HG03442 (cell line): ENCODE data around the gene GNG5.
"Not testable (repeated sequence)": the region's sequence is repeated elsewhere in the genome, so short reads cannot be mapped to it uniquely, and the experiment has no call there.

Experiments used
- ATAC-seq: cut with Tn5 transposase; IDR thresholded peaks from one replicate; pipeline ENCODE4 v1.9.1; 2021; ENCODE audit warnings: mild to moderate bottlenecking, moderate library complexity; ENCODE audit not compliant: unreplicated experiment

GNG5 gene

DNA sequence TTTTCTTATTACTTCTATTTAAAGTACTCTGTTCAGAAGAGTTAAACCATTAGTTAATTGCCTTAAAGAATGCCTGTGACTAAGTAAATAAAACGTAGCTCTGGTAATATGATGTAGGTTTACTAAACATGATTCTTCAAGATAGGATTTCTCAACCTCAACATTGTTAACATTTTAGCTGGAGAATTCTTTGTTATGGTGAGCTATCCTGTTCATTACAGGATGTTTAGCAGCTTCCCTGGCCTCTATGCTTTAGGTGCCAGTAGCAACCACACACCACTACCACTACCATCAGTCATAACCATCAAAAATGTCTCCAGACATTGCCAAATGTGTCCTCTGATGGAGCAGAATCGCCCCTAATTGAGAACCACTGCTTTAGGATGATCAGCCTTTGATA, 16.6 kb downstream of the GNG5 start:
- ATAC-seq: no peak

DNA sequence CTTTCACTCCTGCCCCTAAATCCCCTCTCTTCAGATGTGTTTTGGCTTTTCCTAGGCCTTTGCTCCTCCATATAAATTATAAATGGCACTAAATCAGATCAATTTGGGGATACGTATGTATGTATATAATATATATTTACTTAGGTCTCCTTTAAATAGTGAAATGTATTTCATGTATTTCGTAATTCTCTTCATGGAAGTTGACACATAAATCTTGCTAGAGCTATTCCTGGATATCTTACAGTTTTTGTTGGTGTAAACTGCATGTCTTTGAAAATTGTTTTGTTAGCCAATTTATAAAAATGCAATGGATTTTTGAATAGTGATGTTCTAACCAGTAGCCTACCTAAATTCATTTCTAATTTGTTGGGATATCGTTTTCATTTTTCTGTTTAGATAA, 18.3 kb downstream of the GNG5 start:
- ATAC-seq: no peak

DNA sequence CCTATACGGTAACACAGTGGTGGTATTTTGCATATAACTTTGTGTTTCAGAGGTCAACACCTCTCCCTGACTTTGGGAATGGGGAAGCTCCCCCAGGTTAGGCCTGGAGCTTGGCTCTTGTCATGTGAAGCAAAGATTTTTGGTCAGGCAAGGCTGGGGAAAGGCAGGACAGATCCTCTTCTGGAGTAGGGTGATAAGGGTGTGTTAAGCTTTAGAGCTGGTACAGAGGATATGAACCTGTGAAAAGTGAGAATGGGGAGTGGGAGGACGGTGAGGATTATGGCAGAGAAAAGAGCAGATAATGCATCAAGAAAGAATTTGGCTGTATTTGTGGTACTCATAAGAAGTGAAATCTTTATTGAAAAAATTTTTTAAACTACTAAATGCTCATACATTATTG, 25.1 kb downstream of the GNG5 start:
- no peak for ATAC-seq

DNA sequence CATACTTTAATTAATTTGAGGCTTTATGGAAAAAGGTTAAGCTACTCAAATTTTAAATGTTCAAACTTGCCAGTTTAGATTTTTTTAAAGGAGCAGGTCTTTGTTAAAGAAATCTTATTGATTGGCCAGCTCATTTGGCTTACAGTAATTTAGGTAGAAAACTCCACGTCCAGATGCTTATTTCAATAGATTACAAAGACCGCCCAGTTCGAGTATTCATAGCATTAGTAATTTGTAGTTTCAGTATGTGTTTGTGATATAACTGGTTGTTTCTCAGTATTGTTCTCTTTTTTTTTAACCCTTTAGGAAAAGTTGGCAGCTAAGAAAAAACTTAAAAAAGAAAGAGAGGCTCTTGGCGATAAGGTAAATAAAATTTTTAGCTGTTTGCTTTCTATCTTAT, 25.7 kb downstream of the GNG5 start:
- peak; percentile 32 for ATAC-seq

DNA sequence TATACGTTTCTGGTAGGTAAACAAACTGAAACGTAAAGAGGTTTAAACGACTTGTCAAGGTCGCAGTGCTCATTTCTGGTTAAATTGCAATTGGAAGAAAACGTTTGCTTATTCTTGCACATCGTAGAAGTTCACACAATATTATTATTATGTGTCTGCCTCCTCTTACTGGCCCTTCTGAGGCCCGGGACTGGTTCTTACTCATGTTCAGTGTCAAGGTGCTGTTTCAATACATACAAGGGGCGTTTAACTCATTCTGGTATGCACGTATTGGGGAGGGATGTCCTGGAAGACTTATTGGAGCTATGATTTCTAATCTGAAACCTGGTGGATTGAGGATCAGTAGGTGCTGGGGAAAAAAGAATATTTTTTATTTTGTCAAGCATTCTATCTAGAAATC, 26.4 kb downstream of the GNG5 start:
- peak; percentile 5 for ATAC-seq

DNA sequence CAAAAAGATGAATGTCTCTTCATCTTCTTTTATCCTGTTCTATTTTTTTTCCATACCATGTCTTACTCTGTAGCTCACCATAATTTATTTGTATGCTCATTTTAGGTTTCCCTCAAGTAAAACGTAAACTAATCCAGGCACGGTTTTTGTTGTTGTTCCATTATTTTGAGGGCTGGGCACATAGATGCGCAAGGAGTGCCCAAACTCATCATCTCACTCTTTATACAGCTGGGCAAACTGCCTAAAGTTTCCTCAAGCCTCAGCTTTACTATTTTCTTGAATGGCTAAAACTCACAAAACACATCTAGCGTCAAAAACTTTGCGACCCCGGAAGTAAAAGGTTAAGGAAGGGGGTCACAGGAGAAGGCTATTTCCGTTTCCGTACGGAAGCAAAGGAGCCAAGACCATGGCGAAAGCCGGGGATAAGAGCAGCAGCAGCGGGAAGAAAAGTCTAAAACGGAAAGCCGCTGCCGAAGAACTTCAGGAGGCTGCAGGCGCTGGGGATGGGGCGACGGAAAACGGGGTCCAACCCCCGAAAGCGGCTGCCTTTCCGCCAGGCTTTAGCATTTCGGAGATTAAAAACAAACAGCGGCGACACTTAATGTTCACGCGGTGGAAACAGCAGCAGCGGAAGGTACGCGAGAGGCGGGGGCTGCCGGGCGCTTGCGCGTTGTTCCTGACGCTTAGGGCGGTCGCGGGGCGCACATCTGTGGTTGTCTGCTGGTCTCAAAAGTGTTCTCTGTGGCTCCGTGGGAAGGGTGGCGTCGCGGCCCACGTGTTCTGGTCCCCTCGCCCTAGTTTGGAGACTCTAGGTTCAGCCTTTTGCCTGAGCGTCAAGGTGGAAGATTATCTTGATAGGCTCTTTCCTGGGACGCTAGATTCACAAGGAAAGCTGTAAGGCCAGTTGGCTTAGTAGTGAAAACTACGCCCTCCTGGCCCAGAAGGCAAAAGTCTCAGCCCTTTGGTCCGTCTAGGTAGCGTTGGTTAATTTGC, 27.2 kb downstream of the GNG5 start, which contains the start of gene RPF1:
TSS of gene RPF1 (plus strand) at position 391 of the 993 bp plus-strand sequence. CDS start at position 407, 16 bp downstream.
- peak; percentile 94 for ATAC-seq

DNA sequence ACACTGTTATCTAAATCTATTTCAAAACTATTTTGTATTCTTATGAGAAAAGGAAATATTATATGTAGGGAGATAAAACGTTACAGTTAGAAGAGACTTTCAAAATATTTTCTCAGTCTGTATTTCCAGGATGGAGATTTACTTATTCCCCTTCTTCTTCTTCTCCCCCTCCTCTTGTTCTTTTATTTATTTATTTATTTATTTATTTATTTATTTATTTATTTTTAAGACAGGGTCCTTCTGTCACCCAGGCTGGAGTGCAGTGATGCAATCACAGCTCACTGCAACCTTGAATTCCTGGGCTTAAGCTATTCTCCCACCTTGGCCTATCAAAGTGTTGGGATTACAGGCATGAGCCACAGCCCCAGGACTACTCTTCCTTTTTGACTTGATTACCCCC, 30.2 kb downstream of the GNG5 start:
- no peak for ATAC-seq

DNA sequence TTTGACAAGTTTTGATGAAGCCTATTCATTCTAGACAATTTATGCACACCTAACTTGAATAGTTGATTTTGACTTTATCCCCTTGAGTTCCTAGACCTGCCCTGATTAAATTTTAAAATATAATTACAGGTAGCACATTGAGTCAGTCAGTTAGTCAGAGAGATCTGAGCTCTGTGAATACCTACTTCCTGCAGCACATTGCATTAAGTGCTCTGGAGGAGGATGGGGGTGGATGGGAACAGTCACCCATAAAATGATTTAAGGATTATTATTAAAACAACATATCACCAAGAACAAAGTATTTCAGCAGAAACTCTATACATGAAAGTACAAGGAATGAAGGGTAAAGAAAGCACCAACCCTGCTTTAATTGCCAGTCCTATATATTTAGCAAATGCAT, 39.1 kb downstream of the GNG5 start:
- no peak for ATAC-seq

DNA sequence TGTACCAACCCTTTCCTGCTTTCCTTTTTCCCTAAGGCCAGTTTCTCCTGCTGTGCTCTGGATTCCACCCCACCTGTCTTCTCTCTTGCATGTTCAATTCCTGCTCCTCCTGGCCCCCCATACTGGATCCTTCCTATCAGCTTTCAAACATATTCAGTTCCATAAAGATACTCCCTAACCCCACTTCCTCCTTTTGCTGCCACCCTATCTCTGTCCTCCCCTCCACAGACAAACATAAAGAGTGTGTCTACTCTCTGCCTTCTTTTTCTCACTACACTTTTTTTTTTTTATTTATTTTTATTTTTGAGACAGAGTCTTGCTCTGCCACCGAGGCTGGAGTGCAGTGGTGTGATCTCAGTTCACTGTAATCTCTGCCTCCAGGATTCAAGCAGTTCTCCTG, 44.3 kb downstream of the GNG5 start:
- no peak for ATAC-seq

DNA sequence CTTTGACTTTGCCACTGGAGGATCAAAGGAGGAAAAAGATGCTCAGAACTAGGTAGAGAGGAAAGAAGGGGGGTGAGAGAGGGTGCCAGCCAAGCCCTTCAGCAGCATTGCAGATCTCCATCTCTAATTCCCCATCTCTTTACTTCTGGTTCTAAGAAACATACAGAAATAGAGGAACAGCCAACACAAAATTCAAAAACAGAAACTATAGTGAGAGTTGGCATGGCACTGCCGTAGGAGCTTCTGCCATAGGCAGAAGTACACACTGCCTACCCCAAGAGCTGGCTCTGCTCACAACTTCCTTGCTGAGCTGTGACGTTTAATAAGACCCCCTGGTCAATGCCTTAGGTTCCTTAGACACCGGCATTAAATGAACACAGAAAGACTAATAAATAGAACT, 53.9 kb downstream of the GNG5 start:
- no peak for ATAC-seq

DNA sequence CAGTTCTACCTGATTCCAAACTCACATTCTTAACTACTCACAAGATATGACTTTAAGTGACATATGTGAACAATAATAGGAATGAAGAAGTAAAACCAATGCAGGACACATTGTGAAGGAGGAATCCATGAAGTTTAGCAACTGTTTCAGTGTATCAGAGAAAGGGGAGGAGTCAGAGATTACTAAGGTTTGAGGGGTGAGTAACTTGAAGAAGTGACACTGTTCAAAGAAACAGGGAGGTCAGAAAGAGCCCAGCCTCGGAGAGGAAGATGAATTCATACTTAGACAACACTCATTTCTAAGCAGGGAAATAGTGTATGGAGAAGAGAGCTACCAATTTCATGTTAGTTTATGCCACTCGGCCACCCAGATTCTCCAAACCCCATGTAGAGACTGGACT, 55.5 kb downstream of the GNG5 start:
- no peak for ATAC-seq

DNA sequence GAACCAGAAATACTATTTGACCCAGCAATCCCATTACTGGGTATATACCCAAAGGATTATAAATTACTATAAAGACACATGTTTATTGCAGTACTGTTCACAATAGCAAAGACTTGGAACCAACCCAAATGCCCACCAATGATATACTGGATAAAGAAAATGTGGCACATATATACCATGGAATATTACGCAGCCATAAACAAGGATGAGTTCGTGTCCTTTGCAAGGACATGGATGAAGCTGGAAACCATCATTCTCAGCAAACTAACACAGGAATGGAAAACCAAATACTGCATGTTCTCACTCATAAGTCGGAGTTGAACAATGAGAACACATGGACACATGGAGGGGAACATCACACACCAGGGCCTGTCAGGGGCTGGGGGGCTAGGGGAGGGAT, 57.7 kb downstream of the GNG5 start:
- not testable (repeated sequence) for ATAC-seq
